Measurements from ENCODE around the gene FHAD1. TPM values are rescaled to one million over a fixed set of nuclear protein-coding genes. Genes with fewer than 3 reads are reported as not detected.
A peak's percentile ranks its signal among the peaks of the same experiment; 100 is the strongest.

Gene FHAD1
- total and polyA plus RNA-seq, 2 of the 13 experiments (the other 11 are each of a cell fraction or from before 2014, with no cell fraction given) = not detected

DNA sequence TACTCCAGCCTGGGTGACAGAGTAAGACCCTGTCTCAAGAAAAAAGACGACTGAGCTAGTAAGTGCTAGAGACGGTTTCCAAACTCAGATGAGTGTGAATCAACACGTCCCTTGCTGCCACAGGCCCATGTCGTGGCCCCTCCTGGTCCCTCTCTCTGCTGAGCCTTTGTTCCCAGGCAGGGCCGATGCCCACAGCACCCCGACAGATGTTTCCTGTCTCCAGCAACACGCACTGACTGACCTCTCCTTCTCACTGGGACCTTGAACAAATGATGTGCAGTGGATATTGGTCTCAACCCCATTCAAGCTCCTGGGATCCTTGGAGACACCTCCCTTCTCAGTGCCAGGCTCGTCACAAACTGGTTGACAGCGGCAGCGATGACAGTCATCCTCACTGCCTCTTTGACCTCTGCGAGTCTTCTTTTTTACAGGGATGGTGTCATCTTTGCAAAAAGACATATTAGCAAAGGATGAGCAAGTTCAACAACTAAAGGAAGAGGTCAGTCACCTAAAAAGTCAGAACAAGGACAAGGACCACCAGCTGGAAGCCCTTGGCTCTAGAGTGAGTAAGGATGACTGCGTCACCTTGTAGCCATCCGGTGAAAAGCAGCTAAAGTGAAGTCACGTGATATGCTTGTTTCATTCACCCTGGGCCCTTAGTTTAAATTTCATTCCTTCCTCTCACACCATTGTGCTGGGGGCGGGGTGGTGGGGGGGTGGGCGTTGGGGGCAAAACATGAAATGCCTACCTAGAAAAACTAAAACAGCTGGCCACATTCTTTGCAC is 65.8 kb downstream of the FHAD1 start:
- Histone ChIP-seq H2AFZ (ENCODE audit: low read length) (no peak overlapping the region), H3K27me3 (ENCODE audit: control insufficient read depth in 1 of 2, insufficient read depth in 2 of 2, low read length in 2 of 2) (peaks cover 3 to 17% of the 10 kb centered on the region in 2 experiments; a peak in 3 of 5 replicates), H3K79me2 (ENCODE audit: insufficient read depth, low read length) (no peaks in the 10 kb centered on the region), H3K9me3 (ENCODE audit: low read length) (no peaks in the 10 kb centered on the region), H3K4me1 (ENCODE audit: insufficient read depth, low read length) (peaks cover 26% of the 10 kb centered on the region), H3K9ac (ENCODE audit: insufficient read depth, low read depth, low read length) (no peak overlapping the region), H3K4me2 (ENCODE audit: low read depth, low read length) (no peak overlapping the region), H4K20me1 (ENCODE audit: insufficient read depth, low read length) (no peaks in the 10 kb centered on the region), H3K36me3 (replicated peaks in 1 of 2; ENCODE audit: control insufficient read depth in 1 of 2, insufficient read depth in 2 of 2, low read length in 2 of 2) (no peaks in the 10 kb centered on the region), H3K4me3 (replicated peaks in 1 of 3; ENCODE audit: insufficient read depth in 1 of 3, low read depth in 2 of 3, low read length in 3 of 3) (no peak overlapping the region), H3K27ac (ENCODE audit: extremely low read length, insufficient read depth, low read length) (no peak overlapping the region)
- WGBS (ENCODE audit: low lambda C conversion rate) = 50% methylated on average over 14 of the region's 16 CpGs
- ChIA-PET CTCF (ENCODE audit: low intra/inter-chr PET ratio, low total read pairs) (no interaction called here), POLR2A (no interaction called here)
- no TSS peak for BruUV-seq (replicated peaks)
- DNase-seq (ENCODE audit: low spot score) (no peak), FAIRE-seq (no peak), ATAC-seq (no peak)
- intact Hi-C loops (cut with micrococcal nuclease; ENCODE audit: unreplicated experiment) = no loop called here
- in situ Hi-C loops (cut with HindIII; ENCODE audit: extremely low pct_ligation_motif_present, low pct_unique_long_range_greater_than_20kb) = loop anchor here (5.0 kb wide), 1 partner anchor 111 kb away; no protein-coding TSS in a partner anchor
- TF ChIP-seq ZNF879 (CRISPR knock-in tag; IDR thresholded peaks at IDR 0.05) (no peak), EED (CRISPR knock-in tag; IDR thresholded peaks at IDR 0.05) (no peak), ZNF264 (CRISPR knock-in tag; IDR thresholded peaks at IDR 0.05) (no peak), ZNF772 (CRISPR knock-in tag; IDR thresholded peaks at IDR 0.05) (no peak), SKI (IDR thresholded peaks at IDR 0.05; ENCODE audit: partially characterized antibody) (no peak), NFIB (CRISPR knock-in tag; IDR thresholded peaks at IDR 0.05; ENCODE audit: borderline replicate concordance) (no peak), ZKSCAN5 (CRISPR knock-in tag; IDR thresholded peaks at IDR 0.05) (no peak), SRSF9 (IDR thresholded peaks at IDR 0.05; ENCODE audit: borderline replicate concordance, insufficient read depth, low read depth, low read length, poor library complexity, severe bottlenecking) (no peak), SRSF4 (IDR thresholded peaks at IDR 0.05; ENCODE audit: low read depth, low read length, poor library complexity, severe bottlenecking) (no peak), ZMYM3 (CRISPR knock-in tag; IDR thresholded peaks at IDR 0.05) (no peak), RAD51 (IDR thresholded peaks at IDR 0.05; ENCODE audit: borderline replicate concordance) (peak; percentile 68; the same call in 1 of the 2 replicates)
- TF ChIP-seq, protein P1, sequence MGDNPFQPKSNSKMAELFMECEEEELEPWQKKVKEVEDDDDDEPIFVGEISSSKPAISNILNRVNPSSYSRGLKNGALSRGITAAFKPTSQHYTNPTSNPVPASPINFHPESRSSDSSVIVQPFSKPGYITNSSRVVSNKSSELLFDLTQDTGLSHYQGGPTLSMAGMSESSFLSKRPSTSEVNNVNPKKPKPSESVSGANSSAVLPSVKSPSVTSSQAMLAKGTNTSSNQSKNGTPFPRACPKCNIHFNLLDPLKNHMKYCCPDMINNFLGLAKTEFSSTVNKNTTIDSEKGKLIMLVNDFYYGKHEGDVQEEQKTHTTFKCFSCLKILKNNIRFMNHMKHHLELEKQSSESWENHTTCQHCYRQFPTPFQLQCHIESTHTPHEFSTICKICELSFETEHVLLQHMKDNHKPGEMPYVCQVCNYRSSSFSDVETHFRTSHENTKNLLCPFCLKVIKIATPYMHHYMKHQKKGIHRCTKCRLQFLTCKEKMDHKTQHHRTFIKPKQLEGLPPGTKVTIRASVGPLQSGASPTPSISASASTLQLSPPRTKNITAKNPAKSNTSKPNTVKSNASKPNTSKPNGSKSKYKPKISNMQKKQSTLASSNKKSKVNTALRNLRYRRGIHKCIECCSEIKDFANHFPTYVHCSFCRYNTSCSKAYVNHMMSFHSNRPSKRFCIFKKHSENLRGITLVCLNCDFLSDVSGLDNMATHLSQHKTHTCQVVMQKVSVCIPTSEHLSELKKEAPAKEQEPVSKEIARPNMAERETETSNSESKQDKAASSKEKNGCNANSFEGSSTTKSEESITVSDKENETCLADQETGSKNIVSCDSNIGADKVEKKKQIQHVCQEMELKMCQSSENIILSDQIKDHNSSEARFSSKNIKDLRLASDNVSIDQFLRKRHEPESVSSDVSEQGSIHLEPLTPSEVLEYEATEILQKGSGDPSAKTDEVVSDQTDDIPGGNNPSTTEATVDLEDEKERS (CRISPR knock-in tag; IDR thresholded peaks at IDR 0.05) = no peak
- TF ChIP-seq, protein P2, sequence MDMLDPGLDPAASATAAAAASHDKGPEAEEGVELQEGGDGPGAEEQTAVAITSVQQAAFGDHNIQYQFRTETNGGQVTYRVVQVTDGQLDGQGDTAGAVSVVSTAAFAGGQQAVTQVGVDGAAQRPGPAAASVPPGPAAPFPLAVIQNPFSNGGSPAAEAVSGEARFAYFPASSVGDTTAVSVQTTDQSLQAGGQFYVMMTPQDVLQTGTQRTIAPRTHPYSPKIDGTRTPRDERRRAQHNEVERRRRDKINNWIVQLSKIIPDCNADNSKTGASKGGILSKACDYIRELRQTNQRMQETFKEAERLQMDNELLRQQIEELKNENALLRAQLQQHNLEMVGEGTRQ (IDR thresholded peaks at IDR 0.05; ENCODE audit: low read depth, low read length) = peak; percentile 60
- TF ChIP-seq, protein P2 (CRISPR knock-in tag; IDR thresholded peaks at IDR 0.05; ENCODE audit: borderline replicate concordance) = no peak

All from HepG2 (cell line).